GM21528 (cell line): ENCODE data around the gene PHC2.

Experiments used
- ATAC-seq: cut with Tn5 transposase; IDR thresholded peaks from one replicate; pipeline ENCODE4 v1.9.1; 2021; ENCODE audit warnings: mild to moderate bottlenecking, moderate library complexity; ENCODE audit not compliant: unreplicated experiment, low FRiP score

Gene PHC2

DNA sequence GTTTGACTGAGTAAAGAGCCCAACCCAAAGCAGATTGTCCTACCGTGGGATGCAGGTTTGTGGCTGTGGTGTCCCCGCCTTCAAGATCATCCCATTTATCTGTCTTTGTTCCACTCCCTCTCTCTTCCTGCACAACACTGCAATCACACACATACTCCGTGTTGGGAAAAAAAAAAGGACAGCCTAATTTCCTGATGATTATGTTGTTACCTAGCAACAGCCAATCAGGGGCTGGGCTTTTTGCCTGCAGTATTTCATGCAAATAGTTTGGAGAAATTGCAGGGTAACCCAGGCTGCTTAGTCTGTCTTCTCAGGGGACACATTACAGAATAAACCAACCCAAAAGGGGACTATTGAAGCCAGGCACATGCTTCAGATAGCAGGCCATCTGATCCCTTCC, 38.3 kb downstream of the PHC2 start:
- no peak for ATAC-seq

DNA sequence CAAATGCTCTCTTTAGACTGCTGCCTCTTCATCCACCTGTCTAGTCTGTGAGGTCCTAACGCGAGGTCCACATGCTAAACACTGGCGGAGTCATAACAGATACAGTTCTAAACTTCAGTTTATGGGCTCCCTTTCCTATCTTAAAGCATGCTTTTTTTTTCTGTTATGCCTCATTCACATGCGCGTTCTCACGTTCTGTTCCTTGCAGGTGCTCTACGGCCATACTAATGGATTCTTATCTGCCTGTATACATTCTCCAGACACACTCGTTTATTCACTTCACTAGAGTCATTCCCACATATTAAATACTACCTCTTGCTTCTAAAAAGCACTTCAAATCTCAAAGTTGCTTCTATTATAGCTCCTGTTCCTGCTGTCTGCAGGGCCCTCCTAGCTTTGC, 38.7 kb downstream of the PHC2 start:
- no peak for ATAC-seq

DNA sequence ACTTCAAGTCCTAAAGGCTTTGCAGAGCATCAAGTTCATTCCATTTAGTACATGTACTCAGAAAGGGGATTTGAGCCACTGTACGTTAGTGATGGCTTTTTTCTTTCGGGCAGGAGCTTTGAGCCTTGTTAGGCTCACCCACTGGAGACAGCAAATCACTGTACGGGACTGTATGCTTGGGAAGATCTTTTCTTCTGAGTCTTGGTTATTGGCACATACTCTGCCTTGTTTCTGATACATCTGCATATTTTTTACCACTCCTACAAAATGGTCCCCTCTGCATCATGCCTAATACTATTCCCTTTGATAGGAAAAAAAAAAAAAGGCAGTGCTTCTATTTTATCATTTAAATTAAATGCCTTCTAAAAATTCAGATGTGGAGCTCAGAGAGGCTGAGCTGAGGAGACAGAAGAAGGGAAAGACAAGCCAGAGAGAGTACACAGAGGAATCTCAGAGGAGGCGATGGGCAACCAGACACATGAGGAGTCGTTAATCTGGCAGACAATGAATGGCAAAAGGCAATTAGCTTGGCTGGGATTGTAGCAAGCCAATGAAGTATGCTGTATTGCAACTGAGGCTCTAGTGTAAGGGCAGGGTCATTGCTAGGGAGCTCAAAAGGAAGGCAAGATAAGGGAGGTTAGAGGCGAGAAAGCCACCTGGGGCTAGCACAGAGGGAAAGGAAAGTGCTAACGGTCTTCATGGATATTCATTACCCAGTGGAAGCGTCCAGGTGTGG, 39.4 kb downstream of the PHC2 start:
- ATAC-seq = no peak

DNA sequence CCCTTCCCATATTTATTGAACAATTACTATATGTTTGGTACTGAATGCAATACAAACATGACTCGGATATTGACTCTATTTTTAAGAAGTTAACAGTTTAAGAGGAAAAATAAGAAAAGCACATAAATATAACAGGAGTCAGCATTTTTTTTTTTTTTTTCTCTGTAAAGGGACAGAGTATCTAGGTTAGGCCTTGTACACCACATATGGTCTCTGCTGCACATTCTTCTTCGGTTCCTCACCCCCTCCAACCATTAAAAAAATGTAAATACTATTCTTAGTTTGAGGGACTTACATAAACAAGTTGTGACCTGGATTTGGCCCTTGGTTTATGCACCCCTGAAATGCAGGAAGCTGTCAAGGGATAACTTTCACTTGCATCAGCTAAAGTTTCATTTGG, 40.4 kb downstream of the PHC2 start:
- ATAC-seq = no peak

DNA sequence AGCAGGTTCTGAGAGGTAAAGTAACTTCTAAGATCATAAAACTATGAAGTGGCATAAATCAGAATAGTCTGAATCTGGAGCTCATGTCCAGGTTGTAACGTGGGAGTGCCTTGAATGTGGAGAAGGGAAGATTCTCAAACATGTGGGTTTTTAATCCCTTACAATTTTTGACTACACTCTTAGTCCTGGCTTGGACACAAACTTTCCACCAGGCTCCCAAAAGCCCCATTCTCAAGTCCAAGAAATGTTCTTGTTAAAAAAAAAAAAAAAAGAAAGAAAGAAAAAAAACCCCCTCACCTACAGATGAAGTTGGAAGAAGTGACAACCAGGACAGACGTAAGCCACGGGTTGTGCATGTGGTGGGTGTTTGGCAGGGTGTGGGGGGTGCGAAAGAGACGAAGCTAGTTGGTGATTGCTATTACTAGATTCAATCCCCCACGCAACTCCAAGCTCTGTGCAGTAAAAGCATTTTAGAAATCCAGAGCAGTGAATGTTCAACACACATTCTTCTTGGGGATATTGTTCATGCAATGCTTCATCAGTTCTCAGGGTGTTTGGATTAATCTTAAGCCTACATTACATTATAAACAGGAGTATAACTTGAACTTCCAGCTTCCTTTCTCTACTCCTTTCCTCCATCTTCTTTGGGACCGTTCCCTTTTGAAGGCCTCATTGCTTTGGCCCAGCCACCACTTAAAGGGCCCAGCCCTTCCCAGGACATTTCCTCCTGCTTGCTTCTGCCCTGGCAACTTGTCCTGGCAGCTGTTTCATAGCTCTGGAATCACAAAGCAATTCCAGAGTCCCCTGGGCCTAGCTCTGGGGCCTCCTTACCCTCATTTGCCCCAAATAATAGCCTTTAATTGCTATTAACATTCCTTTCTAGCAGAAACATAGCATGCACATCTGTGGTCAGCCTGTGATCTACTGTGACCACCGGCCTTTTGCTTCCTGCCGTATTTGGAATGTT, 41.8 kb downstream of the PHC2 start:
- ATAC-seq = no peak

DNA sequence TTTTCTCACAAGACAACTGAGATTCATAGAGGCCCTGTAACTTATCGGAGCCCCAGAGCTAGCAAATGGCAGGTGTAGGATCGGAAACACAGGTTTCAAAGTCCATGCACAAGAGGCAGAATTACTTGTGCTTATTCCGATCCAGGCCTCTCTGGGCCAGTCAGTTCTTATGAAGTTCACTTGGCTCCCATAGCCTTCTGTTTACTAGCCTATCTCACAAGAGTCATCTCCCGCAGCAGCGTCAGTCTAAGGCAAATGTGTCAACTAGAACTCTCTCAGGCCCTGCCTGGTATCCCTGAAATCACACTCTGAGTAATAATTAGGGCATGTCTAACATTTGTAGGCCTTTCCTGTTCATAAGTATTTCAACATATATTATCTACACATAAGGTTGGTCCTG, 43.3 kb downstream of the PHC2 start:
- ATAC-seq = no peak

DNA sequence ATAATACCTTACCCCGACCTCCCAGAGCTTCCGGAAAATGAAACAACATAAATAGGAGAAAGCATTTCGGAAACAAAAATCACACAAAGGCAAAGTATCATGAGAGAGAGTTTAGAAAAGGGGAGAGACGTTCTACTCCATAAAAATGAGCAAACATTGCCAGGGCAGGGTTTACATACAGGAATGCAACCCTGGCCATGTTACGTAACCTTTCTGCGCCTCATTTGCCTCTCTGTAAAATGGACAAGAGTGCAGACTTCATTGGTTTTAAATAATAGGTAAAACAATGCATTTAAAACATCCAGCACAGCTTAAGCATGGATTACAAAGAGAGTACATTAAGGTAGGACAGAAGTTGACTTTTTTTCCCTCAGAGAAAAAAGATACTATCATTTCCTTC, 45.6 kb downstream of the PHC2 start:
- ATAC-seq = no peak

DNA sequence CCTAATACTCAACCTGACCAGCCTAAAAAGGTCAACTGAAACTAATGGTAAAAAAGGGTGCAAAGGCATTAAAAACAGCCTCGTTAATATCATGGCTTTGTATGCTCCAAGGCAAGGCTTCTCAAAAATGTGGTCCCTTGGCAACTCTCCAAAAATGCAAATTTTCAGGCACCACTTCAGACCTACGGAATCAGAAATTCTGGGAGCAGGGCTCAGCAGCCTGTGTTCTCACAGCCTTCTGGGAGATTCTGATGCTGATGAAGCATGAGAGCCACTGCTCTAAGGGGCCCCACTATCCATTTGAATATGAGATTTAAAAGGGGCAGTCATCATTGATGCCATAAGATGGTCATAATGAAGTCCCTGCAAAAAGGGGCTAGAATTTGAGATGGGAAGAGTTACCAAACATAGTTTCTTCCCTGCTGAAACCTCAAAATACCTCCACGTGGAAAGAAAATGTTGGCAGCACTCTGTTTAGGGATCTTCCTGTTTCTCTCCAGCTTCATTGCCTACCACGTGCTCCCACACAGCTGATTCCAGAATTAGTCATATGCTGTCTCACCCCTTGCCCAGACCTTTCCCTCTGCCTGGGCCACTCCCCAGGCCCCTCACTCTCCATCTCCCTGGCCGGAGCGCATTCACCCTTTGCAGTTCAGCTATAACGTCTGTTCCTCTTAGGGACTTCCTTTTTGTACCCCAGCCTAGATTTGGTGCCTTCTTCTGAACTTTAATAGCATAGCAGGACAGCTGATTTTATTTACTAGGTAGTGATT, 46.7 kb downstream of the PHC2 start:
- no peak for ATAC-seq

DNA sequence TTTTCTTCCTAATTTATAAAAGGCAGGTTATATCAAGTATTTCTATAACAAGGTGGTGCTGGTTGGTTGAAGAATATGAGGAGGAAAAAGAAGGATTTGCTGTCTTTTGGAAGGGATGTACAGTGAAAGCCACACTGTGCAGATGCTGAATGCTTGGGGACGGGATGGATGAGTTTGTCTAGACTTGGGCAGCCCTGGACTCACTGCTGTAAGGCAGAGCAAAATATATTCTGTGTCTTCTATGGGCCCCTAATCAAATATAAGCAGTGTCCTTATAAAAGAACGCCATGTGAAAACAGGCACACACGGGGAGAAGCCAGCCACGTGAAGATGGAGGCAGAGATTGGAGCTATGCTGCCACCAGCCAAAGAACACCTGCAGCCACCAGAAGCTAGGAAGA, 47.4 kb downstream of the PHC2 start:
- ATAC-seq = no peak

DNA sequence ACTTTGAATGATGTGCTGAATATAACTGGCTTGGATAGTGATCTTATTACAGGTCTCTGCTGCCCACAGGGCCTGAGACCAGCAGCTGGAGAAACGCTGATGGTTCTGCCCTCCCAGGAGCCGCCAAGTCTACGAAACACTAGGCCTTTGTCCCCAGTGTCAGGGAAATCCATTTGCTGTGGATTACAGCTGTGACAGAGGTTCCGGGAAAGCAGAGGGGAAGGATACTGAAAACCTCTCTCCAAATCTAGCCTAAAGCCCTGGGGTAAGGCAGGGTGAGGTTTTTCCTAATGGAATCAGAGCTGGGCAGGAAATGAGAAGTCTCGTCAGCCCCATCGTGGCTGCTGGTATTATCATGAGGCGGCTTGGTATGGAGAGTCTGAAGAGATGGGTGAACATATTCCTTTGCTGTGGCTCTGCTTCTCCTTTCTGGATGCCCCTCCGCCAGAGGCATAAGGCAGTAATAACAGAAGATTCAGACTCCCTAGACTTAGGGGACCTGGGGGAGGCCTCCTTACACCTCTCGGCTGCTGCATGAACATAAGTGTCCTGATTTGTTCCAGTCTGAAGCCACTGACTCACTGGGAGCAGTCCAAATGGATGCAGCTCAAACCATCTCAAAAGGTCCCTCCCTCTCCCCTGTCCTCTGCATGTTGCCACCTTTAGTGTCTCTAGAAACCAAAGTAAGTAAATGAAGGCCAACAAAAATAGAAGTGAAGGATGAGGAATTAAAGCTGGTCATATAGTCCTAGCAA, 48.1 kb downstream of the PHC2 start:
- ATAC-seq = no peak

DNA sequence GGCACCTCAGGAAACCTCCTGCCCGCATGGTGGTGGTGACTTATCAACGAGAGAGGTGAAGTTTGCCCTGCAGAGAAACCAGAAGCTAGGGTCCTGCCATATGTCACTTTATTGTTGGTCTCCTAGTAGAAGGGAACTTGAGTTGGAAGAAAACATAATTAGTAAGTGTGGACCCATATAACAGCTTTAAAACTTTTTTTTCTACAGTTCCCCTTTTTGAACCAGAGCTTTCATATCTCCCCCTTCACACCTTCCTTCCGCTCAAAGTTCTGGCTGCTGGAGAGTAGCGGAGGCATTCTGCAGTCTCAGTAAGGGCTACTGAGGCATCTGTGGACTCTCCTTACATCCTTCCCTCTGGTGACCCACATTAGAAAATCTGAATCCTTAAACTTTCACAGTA, 48.9 kb downstream of the PHC2 start:
- no peak for ATAC-seq

DNA sequence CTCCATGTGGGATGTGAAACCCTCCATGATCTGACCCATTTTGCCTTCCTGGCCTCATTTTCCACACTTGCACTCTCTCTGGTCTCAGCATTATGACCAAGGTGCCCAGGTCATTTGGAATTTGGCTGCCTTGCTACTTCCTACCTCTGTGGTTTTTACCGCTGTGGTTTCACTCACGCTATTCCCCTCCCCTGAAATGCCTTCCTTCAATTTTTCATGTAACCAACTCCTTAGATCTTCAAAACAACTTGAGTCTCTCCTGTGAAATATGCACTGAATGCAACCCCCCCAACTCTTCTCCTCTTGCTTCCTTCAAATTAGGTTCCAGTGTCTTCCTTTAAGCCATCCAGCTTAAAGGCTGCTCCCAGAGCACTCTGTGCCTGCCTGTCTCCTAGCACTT, 50.1 kb downstream of the PHC2 start:
- no peak for ATAC-seq

DNA sequence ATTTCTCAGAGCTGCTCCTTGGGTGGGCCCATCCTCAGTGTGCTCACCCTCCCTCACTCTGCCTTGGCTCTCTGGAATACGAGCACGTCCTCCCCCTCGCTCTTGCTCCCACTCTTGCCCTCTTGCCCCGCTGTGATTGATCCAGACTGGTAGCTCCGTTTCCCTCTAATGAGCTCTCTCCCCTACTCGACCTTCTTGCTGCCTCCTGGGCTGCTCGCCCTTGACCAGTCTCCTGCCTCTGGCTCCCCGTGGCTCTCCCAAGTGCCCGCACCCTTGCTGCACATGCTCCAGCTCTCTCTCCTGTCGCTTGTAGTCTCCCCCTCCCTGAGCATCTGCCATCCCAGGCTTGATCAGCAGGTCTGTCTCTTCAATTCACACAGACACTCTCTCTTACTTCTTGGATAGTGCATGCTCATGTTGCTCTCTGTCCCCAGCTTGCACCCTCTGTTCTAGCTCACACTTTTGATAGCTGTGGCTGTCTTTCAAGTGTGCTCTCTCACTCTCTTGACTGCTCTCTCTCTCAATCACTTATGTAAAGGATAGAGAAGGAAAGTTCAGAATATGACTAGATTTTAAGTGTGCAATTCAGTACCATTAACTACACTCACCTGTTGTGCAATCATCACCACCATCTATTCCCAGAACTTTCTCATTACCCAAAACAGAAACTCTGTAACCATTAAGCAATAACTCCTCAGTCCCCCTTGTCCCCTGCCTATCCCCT, 51.1 kb downstream of the PHC2 start:
- ATAC-seq = no peak

DNA sequence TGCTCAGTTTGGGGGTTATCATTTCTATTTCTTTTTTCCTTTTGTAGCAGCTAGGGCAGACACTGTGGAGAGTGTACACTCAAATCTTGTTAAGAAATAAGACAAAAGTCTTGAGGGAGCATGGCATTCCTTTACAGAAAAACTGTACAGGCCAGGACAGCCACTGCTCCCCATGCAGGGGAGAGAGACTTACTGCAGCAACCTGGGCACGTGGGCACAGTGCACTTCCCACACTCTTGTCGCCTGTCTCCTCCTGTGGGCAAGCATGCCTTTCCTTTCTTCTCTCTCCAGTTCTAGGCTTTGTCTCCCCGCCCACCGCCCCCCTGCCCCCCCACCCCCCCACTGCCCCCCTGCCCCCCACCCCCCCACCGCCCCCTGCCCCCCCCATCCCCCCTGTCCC, 51.9 kb downstream of the PHC2 start:
- no peak for ATAC-seq

DNA sequence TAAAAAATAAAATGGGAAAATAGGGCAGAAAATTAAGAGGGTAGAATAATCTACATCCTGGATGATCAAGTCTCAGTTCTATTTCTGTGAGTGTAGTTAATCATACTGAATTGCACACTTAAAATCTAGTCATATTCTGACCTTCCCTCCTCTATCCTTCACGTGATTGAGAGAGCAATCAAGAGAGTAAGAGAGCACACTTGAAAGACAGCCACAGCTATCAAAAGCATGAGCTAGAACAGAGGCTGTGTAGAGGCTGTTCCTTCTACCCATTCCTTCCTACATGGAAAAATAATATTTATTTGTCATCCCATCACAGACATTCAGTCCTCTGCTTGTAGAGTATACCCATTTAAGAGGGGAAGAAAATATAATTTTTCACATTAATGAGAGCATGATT, 52.4 kb downstream of the PHC2 start:
- ATAC-seq = no peak

DNA sequence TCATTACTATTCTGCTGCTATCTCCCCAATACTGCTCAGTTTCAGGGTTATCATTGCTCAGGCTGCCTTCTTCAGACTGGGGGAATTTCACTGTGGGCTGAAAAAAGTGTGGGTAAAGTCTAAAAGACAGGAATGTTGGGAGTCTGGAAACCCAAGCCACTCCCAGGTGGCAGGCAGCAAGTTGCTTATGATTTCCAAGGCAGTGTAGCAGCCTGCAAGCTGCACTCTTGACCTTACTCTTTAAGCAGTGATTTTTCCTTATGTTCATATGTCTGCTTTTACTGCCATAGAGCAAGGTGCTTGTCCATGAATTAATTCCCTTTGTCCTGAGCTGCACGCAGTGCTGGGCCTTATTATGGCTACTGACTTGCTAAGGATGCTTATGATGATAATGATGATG, 53.1 kb downstream of the PHC2 start:
- ATAC-seq = no peak

DNA sequence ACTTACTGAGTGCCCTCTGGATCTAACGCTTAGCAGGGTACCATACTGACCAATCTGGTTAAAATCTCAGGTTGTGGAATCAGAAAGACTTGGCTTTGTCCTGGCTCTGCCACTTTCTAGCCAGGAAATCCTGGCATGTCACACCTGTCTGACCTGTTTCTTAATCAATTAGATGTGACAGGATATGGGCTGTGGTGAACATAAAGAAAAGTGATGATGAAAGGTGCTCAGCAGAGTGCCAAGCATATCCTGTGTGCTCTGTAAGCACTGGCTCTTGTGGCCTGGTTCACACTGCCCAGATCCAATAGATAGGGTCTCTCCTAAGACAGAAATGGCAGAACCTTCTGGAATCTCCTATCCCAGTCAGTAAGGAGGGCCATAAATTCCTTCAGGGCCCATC, 53.9 kb downstream of the PHC2 start:
- ATAC-seq = no peak

DNA sequence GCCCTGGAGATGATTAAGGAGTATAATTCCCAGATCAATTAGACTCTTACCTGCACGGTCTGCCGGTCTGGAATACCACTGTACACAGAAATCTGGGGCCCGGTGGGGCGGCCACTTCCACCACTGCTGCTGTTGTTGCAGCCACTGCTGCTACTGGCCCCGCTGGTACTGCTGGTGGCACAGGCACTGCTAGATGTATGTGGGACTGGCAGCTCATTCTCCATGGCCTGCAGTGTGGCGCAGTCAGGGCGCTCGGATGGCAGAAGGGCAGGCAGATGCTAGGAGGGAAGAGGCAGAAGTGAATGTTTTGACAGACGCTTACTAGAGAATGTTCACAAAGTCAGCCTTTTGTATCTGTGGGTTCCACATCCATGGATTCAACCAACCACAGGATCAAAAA, 55.6 kb downstream of the PHC2 start:
- no peak for ATAC-seq

DNA sequence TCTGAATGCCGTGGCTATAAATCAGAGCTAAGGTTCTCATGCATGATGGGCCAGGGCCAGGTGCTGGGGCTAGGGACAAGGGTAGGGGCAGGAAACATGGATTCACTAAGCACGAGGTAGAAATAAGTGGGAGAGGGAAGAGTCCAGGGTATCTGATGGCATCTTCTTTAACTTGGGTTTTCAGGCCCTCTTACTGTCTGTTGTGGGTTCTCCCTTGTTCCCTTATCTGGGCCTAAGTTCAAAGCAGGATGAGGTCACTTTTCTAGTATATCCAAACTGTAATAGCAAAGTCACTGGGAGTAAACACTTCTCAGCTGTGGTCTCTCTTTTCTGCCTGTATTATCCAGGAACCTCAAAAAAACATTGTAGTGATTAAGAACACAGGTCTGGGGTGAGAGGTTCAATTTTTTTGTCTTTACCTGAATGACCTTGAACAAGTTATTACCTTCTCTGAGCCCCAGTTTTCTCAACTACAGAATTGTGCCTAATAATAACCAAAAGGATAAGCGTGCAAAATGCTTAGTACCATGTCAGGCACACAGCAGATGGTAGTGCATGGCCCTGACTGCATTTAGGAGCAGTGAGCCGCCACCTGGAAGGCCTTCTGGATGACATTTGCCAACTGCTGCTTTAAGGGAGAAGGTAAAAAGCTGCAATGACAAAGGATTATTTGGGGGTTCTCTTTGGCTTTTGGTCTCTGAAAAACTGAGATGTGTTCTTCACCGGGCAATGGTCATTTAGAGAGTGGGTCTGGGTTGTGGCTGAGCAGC, 56.4 kb downstream of the PHC2 start:
- no peak for ATAC-seq
